ENCODE measurements around the gene GPR15LG.

- TF ChIP-seq BHLHE40 (IDR thresholded peaks at IDR 0.05; ENCODE audit: borderline replicate concordance) (no peak), LEF1 (IDR thresholded peaks at IDR 0.05; ENCODE audit: borderline replicate concordance) (no peak), SP1 (IDR thresholded peaks at IDR 0.05) (no peak), FOXA1 (IDR thresholded peaks at IDR 0.05) (no peak), HDGF (IDR thresholded peaks at IDR 0.05; ENCODE audit: borderline replicate concordance) (no peak), FOXK2 (IDR thresholded peaks at IDR 0.05) (no peak), FOXM1 (IDR thresholded peaks at IDR 0.05; ENCODE audit: borderline replicate concordance) (no peak), ZNF384 (IDR thresholded peaks at IDR 0.05) (no peak), L3MBTL2 (conservative IDR thresholded peaks at IDR 0.05) (no peak), TARDBP (IDR thresholded peaks at IDR 0.05) (no peak), ARNT (IDR thresholded peaks at IDR 0.05) (no peak), NFRKB (IDR thresholded peaks at IDR 0.05) (no peak), SUZ12 (IDR thresholded peaks at IDR 0.05) (no peak)
Observed at GRCh38 chr10:84204122-84204521, 30.5 kb downstream of the GPR15LG start.
